ENCODE measurements around the gene CST9L.
"Not testable (repeated sequence)": the region's sequence is repeated elsewhere in the genome, so short reads cannot be mapped to it uniquely, and the experiment has no call there.

The CST9L gene

DNA sequence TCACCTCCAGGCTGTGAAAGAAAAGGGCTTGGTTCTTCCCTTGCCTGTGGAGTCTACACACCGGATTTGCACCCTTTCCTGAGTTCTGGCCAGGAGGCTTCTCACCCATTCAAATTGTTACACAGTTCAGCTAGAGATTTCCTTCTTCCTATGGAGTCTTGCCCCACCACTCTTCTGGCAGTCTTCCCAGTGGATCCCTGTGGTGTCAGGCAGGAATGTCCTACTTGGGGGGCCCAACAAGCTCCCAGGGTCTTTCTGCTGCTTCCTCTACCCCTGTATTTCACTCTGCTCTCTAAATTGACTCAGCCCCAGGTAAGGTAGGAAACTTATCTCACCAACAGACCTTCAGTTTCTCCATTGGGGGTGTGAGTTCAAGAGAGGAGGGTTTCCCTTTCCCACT lies 14.0 kb upstream of the CST9L start:
- TF ChIP-seq, protein P1, sequence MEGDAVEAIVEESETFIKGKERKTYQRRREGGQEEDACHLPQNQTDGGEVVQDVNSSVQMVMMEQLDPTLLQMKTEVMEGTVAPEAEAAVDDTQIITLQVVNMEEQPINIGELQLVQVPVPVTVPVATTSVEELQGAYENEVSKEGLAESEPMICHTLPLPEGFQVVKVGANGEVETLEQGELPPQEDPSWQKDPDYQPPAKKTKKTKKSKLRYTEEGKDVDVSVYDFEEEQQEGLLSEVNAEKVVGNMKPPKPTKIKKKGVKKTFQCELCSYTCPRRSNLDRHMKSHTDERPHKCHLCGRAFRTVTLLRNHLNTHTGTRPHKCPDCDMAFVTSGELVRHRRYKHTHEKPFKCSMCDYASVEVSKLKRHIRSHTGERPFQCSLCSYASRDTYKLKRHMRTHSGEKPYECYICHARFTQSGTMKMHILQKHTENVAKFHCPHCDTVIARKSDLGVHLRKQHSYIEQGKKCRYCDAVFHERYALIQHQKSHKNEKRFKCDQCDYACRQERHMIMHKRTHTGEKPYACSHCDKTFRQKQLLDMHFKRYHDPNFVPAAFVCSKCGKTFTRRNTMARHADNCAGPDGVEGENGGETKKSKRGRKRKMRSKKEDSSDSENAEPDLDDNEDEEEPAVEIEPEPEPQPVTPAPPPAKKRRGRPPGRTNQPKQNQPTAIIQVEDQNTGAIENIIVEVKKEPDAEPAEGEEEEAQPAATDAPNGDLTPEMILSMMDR (conservative IDR thresholded peaks at IDR 0.05; ENCODE audit: low read depth, low read length), result no peak
- no peak for DNase-seq (ENCODE audit: low read depth)
- no peak overlapping the region for H3K4me3 ChIP-seq (ENCODE audit: low read length)

GRCh38 chr20:23581833-23582232 lies 13.5 kb upstream of the CST9L start:
- not testable (repeated sequence) for DNase-seq (ENCODE audit: low read depth); H3K4me3 ChIP-seq (ENCODE audit: low read length)

GRCh38 chr20:23574977-23575376 lies 6.7 kb upstream of the CST9L start:
- TF ChIP-seq, protein P1 (conservative IDR thresholded peaks at IDR 0.05; ENCODE audit: low read depth, low read length), result no peak
- no peak overlapping the region for H3K4me3 ChIP-seq (ENCODE audit: low read length)
- no peak for DNase-seq (ENCODE audit: low read depth)

DNA sequence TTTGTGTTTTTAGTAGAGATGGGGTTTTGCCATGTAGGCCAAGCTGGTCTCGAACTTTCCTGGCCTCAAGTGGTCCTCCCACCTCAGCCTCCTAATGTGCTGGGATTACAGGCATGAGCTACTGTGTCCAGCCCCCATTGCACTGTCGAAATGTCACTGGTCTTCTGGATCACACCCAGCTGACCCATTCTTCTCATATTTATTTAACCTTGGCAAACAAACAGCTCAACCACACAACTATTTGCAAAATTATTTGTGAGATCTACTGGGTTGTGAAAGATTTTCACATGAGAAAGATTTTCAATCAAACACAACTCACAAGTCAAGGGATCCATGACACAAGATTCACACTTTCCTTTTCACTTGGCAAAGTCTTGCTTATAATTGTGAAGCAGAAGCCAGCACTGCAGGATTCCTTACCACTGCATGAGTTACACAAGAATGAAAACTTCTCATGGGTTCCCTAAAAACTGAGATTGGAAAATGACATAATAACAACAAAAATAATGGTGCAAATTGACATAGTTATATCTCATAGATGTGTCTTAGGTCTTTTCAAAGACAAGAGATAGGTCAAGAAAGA lies 2.0 kb upstream of the CST9L start:
- DNase-seq (ENCODE audit: low read depth), result no peak
- H3K4me3 ChIP-seq (ENCODE audit: low read length), result no peak overlapping the region
- TF ChIP-seq, protein P1 (conservative IDR thresholded peaks at IDR 0.05; ENCODE audit: low read depth, low read length), result no peak

GRCh38 chr20:23569570-23569969 lies 1.3 kb upstream of the CST9L start:
- no peak overlapping the region for H3K4me3 ChIP-seq (ENCODE audit: low read length)
- TF ChIP-seq, protein P1 (conservative IDR thresholded peaks at IDR 0.05; ENCODE audit: low read depth, low read length), result no peak
- no peak for DNase-seq (ENCODE audit: low read depth)

- no peak overlapping the region for H3K4me3 ChIP-seq (ENCODE audit: low read length)
- TF ChIP-seq, protein P1 (conservative IDR thresholded peaks at IDR 0.05; ENCODE audit: low read depth, low read length), result no peak
- DNase-seq (ENCODE audit: low read depth), result no peak
Measured at GRCh38 chr20:23568971-23569330, 667 bp upstream of the CST9L start.

- TF ChIP-seq, protein P1 (conservative IDR thresholded peaks at IDR 0.05; ENCODE audit: low read depth, low read length), result no peak
- H3K4me3 ChIP-seq (ENCODE audit: low read length), result no peak overlapping the region
- no peak for DNase-seq (ENCODE audit: low read depth)
Measured at GRCh38 chr20:23566199-23566932, 1.9 kb downstream of the CST9L start.
